NCI-H1105 treated with DMSO at 0.1 percent for 48 hours (cell line): ENCODE measurements around the gene NR2C2.
"Not testable (repeated sequence)": the region's sequence is repeated elsewhere in the genome, so short reads cannot be mapped to it uniquely, and the experiment has no call there.

Experiments
- DNase-seq: peaks from one replicate; lab custom pipeline; 2025; lab: John Stamatoyannopoulos, UW

The NR2C2 gene

GRCh38 chr3:14947100-14947885 lies at the start of gene NR2C2:
Gene NR2C2 (plus strand): TSS chr3:14947583. CDS start chr3:15003915, 56,332 bp downstream.
- peak; percentile 67 for DNase-seq

- no peak for DNase-seq
Observed at GRCh38 chr3:14898929-14899328, 48.5 kb upstream of the NR2C2 start.

- no peak for DNase-seq
Observed at GRCh38 chr3:14899993-14900618, 47.3 kb upstream of the NR2C2 start.

- DNase-seq = no peak
Observed at GRCh38 chr3:14900881-14901873, 46.2 kb upstream of the NR2C2 start.

GRCh38 chr3:14902719-14903118 lies 44.7 kb upstream of the NR2C2 start:
- no peak for DNase-seq

GRCh38 chr3:14903501-14903900 lies 43.9 kb upstream of the NR2C2 start:
- DNase-seq = not testable (repeated sequence)

GRCh38 chr3:14905055-14905657 lies 42.2 kb upstream of the NR2C2 start:
- DNase-seq = no peak

GRCh38 chr3:14906355-14906971 lies 40.9 kb upstream of the NR2C2 start:
- DNase-seq = no peak

- no peak for DNase-seq
Observed at GRCh38 chr3:14907043-14907966, 40.1 kb upstream of the NR2C2 start.

GRCh38 chr3:14909250-14909649 lies 38.1 kb upstream of the NR2C2 start:
- no peak for DNase-seq

- no peak for DNase-seq
Observed at GRCh38 chr3:14911651-14912050, 35.7 kb upstream of the NR2C2 start.

GRCh38 chr3:14913071-14913925 lies 34.1 kb upstream of the NR2C2 start:
- no peak for DNase-seq

GRCh38 chr3:14913926-14914778 lies 33.2 kb upstream of the NR2C2 start:
- no peak for DNase-seq

GRCh38 chr3:14914779-14915117 lies 32.6 kb upstream of the NR2C2 start:
- DNase-seq = no peak

GRCh38 chr3:14915636-14916222 lies 31.7 kb upstream of the NR2C2 start:
- DNase-seq = no peak

GRCh38 chr3:14918356-14918860 lies 29.0 kb upstream of the NR2C2 start:
- DNase-seq = no peak

GRCh38 chr3:14920536-14920935 lies 26.8 kb upstream of the NR2C2 start:
- DNase-seq = no peak

- peak; percentile 62 for DNase-seq
Observed at GRCh38 chr3:14921034-14921616, 26.3 kb upstream of the NR2C2 start.
